Omental fat pad (tissue), 4 donors: ENCODE measurements around the gene TSPAN1. TPM values are rescaled to one million over a fixed set of nuclear protein-coding genes. Genes with fewer than 3 reads are reported as not detected.

Experiments used
- ATAC-seq: fragments of 150-250 bp; one replicate; pipeline ENCODE4 v1.9.1; 2016; ENCODE audit warnings: mild to moderate bottlenecking, moderate library complexity; ENCODE audit not compliant: low FRiP score
- DNase-seq: peaks from one replicate; pipeline ENCODE4 v3.0.0-alpha.2; 2019; ENCODE audit warnings: low spot score
- total RNA-seq, 4 donors: library from RNA; depleted of rRNA; stranded (reverse); fragments of >200 nt; gene quantifications; one replicate each; pipeline ENCODE4 v1.1.0, GENCODE V29; 2016
- TF ChIP-seq, protein P1 (sequence below), 3 donors: fragments of 450-650 bp; IDR thresholded peaks; one replicate each; pipeline ENCODE4 v1.5.1; 2016 to 2017; ENCODE audit warnings: antibody characterized with exemption in 3 of 3, mild to moderate bottlenecking in 3 of 3, moderate library complexity in 2 of 3

Gene TSPAN1
- total RNA-seq, 4 donors from 2014 or later: 0.84 to 1.2 (median 1.2) TPM; not detected in 1

DNA sequence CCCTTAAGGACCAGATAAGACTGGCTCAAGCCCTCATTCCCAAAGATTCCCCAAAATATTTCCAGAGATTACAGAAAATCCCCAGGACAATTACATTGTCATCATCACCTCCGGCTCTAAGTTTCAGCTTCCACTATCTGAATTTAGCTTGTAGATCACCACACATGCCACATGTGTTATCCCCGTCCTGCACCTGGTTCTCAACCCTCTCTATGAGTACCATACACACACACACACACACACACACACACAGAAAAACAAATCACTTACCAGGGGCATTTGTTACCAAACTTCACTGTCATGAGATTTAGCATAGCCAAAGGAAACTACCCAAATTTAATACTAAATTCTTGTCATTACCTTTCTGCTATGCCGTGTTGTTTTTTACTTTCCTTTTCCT, 15.4 kb upstream of the TSPAN1 start:
- DNase-seq (no peak), ATAC-seq (no peak)
- TF ChIP-seq, protein P1, sequence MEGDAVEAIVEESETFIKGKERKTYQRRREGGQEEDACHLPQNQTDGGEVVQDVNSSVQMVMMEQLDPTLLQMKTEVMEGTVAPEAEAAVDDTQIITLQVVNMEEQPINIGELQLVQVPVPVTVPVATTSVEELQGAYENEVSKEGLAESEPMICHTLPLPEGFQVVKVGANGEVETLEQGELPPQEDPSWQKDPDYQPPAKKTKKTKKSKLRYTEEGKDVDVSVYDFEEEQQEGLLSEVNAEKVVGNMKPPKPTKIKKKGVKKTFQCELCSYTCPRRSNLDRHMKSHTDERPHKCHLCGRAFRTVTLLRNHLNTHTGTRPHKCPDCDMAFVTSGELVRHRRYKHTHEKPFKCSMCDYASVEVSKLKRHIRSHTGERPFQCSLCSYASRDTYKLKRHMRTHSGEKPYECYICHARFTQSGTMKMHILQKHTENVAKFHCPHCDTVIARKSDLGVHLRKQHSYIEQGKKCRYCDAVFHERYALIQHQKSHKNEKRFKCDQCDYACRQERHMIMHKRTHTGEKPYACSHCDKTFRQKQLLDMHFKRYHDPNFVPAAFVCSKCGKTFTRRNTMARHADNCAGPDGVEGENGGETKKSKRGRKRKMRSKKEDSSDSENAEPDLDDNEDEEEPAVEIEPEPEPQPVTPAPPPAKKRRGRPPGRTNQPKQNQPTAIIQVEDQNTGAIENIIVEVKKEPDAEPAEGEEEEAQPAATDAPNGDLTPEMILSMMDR (IDR thresholded peaks at IDR 0.05): no peak

DNA sequence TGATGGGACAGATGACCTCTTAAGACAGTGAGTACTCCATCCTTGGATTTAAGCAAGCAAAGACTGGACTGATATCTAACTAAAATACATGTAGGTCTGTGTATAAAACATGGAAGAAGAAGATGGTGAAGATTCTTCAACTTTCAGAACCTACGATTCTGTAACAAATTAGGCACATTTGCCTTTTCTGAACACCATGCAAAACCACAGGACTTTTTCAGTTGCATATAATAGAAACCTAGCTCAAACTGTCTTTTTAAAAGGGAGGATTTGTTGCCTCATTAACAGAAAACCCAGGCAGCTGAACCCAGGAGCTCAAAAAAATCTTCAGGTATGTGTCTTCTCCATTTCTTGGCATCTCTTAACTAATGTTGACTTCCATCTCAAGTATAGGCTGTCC, 14.7 kb upstream of the TSPAN1 start:
- ATAC-seq (no peak), DNase-seq (no peak)
- TF ChIP-seq, protein P1 (IDR thresholded peaks at IDR 0.05): no peak

DNA sequence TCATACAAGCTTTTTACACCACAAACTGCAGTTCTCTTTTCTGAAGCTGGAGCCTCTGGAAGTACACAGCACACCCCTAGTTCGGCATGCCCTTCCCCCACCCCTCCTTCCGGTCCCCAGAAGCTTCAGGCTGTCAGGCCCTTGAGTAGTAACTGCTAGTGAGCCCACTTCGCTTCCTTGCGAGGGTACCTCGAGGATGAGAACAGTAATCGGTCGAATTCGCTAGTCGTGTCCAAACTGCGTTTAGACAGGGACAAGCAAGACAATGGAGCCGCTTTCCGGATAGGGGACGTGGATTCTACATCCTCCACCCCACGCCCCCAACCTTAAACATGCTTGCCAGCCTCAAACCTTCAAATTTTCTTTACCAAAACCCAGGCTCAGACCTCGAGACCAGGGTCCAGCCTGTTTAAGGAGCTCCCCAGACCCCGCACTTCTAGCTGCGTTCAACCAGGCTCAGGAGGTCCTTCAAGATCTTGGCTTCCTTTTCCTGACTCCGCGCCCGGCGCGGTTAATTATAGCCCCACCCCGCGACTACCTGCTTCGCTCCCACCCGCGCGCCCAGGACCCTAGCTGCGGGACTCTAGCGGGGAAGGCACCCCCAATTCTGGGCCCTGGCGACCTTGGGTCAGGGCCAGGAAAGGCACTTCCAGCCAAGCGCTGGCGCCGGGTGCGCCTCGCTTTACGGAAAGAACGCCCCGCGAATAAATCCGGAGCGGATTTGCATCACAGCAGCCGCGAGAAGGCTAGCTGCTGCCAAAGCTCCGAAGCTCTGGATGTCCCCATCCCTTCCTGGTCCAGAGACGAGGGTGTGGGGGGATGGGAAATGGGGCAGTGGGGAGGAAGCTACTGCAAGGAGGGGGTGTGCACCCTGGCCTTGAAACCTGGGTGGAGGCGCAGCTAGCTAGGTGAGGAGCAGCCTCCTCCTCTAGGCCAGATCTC, 8.1 kb upstream of the TSPAN1 start:
- ATAC-seq (no peak), DNase-seq (no peak)
- TF ChIP-seq, protein P1 (IDR thresholded peaks at IDR 0.05): no peak

DNA sequence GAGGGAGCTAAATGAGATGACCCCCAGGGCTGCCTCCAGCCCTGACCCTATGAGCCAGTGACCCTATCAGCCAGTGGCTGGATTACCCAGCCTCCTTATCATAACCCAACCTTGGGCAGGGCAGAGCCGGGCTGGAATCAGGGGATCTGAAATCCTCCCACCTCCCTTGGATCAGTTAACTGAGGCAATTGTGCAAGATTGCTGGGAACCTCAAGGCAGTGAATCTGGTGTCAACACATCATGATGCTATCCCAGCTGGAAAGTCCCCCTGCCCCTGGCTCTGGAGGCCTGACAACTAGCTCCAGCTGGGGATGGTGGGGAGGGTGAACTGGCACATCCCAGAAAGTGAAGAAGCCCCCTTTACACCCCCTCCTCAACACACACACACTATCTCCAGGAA, 6.4 kb upstream of the TSPAN1 start:
- TF ChIP-seq, protein P1 (IDR thresholded peaks at IDR 0.05): no peak
- ATAC-seq (no peak), DNase-seq (no peak)

DNA sequence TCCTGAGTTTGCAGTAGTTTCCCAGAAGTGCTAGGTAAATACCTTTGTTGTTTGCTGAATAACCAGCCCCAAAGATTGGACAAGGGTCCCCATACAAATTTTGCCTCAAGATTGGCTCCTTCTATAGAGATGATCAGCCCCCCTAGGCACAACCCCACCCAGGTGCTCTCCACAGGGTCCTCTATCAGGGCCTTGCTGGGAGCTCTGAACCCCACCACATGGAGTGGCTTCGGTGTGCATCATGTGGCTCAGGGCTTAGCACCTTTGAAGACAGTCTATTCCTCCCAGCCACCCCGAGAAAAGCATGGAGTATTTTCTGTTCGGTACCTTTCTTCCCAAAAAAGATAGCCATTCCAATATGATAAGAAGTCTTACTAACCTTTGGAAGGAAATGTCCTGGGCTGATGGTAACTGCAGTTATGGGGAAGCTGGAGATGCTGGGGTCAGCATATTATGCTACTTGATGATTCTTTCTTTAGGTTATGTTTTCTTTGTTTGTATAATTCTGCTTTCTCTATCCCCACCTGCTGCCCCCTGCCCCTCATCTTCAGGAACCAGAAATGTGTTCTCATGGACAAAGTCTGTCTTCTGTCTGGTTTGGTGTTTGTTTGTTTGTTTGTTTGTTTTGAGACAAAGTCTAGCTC, 5.0 kb upstream of the TSPAN1 start:
- DNase-seq (no peak), ATAC-seq (no peak)
- TF ChIP-seq, protein P1 (IDR thresholded peaks at IDR 0.05): no peak

DNA sequence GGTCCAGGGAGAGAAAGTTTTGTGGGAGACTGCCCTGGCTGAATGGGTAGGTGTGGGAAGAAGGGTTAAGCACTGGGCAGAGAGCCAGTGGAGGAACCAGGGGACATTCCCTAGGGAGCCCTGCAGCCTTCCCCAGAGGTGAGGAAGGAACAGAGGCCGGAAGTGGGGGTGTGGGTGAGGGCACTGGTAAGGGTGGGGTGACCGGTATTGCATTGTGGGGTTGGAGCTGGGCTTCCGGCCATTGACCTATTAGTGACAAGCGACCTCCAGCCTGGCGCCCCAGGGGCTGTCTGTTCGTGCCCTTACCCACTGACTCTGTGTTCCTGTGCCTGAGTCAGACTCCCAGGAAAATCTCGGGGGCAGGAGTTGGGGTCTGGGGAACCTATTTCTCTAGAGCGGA, 3.5 kb upstream of the TSPAN1 start:
- no peak for DNase-seq
- ATAC-seq: no peak
- TF ChIP-seq, protein P1 (IDR thresholded peaks at IDR 0.05): no peak
